Islet precursor cell (in vitro differentiated cells): ENCODE results near the gene FERMT3.

ENCODE experiments used
- DNase-seq: peaks from one replicate; pipeline ENCODE4 v3.0.0-alpha.2; 2018

Gene FERMT3

DNA sequence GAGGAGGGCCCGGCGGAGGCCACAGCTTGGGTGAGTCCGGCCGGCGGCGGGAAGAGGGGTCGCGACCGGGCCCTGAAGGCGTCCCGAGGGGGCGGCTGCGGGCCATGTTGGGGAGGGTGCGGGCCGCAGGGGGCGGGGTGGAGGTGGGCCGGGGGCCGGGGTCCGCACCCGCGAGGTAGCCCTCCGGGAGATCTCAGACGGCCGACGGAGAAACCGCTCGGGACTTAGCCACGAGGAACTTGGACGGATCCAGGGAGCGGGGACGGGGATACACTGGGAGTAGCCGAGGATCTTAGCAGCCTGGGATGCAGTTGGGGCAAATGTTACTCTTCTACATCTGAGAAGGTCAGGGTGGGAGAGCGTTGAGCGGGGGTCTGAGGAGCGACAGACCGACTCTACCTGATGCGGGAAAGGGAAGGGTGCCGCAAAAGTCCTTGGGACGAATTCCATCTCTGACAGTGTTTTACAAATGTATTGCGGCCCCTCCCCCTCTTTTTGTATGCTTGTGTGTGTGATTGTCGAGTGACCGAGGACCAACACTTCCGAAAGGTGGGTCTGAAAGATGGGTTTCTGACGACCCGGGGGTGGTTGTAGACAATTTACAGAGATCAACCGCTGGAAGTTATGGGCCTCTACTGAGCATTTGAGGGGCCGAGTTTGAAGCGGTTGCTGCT, 19.9 kb upstream of the FERMT3 start:
- DNase-seq: peak; percentile 57

- DNase-seq: no peak
These were observed 14.1 kb upstream of the FERMT3 start for GRCh38 chr11:64192434-64192833.

GRCh38 chr11:64196626-64197025, 9.9 kb upstream of the FERMT3 start:
- no peak for DNase-seq

DNA sequence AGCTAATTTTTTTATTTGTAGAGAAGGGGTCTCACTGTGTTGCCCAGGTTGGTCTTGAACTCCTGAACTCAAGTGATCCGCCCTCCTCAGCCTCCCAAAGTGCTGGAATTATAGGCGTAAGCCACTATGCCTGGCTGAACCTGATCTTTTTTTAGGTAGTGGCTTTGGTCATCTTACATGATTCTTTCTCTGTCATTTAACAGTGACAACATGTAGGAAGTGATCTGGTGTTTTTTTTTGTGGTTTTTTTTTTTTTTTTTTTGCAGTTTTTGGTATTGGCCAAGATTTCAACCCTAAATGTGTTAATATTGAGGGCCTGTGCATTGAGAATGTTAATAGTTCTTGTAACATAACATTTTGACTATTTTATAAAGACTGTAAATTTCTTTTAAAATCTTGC, 8.0 kb upstream of the FERMT3 start:
- no peak for DNase-seq

- DNase-seq: no peak
These were observed 5.0 kb upstream of the FERMT3 start for GRCh38 chr11:64201543-64201942.

DNA sequence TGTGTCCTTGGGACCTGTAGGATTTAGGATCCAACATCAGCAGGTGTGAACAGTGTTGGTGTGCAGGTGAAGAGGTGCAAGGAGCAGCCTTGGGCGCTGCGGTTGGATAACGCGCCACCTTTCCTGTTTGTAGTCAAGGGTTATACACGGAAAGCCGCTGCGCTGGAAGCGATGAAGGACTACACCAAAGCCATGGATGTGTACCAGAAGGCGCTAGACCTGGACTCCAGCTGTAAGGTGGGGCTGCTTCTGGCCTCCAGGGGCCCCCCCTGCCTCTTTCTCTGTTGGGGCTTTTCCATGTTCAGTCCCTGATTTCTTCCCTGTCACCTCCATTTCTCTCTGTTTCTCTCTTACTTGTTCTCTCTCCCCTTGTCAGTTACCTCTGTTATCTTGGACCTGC, 3.5 kb upstream of the FERMT3 start:
- DNase-seq: no peak

DNA sequence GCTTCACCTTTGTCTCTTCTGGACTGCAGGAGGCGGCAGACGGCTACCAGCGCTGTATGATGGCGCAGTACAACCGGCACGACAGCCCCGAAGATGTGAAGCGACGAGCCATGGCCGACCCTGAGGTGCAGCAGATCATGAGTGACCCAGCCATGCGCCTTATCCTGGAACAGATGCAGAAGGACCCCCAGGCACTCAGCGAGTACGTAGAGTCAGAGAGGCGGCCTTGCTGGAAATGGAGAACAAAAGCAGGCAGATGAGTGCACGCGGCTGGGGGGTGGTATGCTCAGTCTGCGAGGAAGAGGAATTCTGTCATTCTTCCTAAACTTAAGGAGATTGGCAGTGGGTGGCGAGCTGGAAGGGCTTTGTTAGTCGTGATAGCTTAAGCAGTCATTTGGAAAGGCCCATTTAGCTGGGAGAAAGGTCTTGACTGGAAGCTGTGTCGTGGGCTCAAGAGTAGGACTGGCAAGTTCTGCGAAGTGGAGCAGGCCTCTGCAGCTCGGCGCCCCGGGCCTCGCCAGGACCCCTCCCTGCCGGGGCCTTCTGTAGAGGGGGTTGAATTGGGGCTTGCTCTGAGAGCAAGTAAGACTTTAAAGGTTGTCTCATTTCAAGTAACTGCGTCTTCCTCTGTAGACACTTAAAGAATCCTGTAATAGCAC, 3.0 kb upstream of the FERMT3 start:
- no peak for DNase-seq

DNA sequence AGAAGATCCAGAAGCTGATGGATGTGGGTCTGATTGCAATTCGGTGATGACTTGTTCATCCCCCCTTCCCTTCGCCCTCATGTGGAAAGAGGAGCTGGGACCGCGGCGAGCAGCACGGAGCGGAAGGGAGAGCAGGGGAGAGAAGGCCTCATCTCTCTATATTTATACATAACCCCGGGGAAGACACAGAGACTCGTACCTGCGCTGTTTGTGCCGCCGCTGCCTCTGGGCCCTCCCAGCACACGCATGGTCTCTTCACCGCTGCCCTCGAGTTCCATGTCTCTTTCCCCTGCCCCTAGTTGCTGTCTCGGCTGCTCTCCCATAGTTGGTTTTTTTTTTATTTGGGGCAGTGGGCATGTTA, 2.5 kb upstream of the FERMT3 start:
- no peak for DNase-seq

GRCh38 chr11:64204464-64204989, 2.0 kb upstream of the FERMT3 start:
- peak; percentile 82 for DNase-seq

DNA sequence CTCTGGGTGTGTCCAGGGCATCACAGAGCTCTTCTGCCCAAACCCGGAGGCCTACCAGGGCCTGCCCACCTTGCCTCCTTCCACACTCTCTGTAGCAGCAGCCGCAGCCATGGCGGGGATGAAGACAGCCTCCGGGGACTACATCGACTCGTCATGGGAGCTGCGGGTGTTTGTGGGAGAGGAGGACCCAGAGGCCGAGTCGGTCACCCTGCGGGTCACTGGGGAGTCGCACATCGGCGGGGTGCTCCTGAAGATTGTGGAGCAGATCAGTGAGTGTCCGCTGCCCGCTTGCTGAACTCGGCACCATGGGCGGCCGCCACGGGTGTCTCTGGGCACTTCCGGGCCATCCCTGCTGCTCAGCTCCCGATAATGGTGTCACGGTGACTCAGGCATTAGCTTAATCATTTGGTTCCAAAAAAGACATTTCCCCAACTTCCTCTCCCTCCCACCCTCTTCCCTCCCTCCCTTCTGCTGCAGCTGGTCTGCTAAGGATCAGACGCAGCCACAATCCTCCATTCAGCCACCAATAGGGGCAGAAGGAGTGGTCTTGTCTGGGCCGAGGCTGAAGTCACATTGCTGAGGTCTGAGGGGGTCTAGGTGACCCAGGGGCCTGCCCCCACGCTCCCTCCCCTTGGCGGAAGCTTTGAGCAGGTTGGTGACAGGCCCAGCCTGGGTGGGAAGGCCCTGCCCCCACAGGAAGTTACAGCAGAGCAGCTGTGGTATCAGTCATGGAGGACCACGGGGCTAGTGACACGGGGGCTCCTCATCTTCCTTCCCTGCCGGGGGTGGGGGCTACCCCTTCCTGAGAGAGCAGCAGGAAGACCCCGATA, 950 bp downstream of the FERMT3 start:
- DNase-seq: peak; percentile 78

GRCh38 chr11:64208086-64208795, 1.7 kb downstream of the FERMT3 start:
- DNase-seq: peak; percentile 52

- DNase-seq: peak; percentile 52
These were observed 2.5 kb downstream of the FERMT3 start for GRCh38 chr11:64208796-64209562.

DNA sequence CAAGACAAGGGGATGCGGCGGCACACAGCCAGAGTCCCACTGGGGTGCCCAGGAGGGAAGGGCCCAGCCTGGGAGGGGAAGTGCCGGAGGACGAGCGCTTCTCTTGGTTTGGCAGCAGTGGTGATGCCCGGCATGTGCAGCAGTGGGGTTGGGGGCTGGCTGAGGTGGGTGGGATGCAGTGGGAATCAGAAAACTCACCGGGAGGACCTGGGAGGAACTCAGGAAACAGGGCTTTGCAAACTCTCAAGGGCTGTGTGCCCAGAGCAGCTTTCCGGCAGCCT, 3.0 kb downstream of the FERMT3 start:
- DNase-seq: no peak

- no peak for DNase-seq
These were observed 3.9 kb downstream of the FERMT3 start for GRCh38 chr11:64210301-64211020.

DNA sequence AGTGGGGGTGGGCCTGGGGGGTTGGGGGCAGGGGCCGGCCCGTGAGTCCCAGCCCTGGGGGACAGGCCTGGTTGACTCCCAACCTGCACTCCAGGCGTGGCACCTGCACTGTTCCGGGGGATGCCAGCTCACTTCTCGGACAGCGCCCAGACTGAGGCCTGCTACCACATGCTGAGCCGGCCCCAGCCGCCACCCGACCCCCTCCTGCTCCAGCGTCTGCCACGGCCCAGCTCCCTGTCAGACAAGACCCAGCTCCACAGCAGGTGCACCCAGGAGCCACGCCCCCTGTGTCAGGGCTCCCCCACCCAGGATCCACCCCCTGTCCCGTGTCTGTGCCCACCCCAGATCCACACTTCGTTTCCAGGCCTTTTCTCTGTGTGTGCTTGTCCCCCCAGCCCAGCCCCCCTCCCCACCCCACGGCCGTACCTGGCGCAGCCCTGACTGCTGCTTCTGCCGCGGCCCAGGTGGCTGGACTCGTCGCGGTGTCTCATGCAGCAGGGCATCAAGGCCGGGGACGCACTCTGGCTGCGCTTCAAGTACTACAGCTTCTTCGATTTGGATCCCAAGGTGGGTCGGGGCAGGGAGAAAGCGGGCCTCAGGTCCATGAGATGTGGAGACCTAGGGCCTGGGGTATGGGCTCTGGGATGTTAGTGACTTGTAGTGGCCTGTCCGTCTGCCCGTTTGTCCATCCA, 4.8 kb downstream of the FERMT3 start:
- no peak for DNase-seq

GRCh38 chr11:64216879-64217278, 10.4 kb downstream of the FERMT3 start:
- no peak for DNase-seq

GRCh38 chr11:64218628-64219353, 12.3 kb downstream of the FERMT3 start:
- DNase-seq: no peak

- DNase-seq: no peak
These were observed 12.8 kb downstream of the FERMT3 start for GRCh38 chr11:64219354-64219684.

- no peak for DNase-seq
These were observed 13.2 kb downstream of the FERMT3 start for GRCh38 chr11:64219755-64220154.

DNA sequence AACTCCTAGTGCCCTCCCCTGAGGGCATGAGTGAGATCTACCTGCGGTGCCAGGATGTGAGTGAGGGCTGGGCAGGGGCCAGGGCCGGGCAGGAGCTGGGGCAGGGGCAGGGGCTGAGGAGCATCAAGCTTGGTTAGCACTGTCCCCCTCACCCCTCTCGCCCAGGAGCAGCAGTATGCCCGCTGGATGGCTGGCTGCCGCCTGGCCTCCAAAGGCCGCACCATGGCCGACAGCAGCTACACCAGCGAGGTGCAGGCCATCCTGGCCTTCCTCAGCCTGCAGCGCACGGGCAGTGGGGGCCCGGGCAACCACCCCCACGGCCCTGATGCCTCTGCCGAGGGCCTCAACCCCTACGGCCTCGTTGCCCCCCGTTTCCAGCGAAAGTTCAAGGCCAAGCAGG, 13.8 kb downstream of the FERMT3 start:
- no peak for DNase-seq

DNA sequence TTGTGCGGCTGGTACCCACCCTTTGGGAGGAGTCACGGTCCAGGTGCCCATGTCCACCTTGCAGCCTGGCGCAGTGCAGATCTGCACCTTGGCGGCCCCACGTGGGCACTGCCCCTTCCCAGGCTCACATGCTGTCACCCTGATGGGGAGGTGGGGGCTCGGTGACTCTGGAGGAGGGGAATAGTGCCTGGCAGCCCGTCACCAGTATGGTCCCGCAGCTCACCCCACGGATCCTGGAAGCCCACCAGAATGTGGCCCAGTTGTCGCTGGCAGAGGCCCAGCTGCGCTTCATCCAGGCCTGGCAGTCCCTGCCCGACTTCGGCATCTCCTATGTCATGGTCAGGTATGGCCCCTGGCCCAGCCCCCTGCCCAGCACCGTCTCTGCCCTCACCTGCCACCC, 14.3 kb downstream of the FERMT3 start:
- no peak for DNase-seq
